Lower leg skin (tissue), 3 donors: ENCODE results near the gene KAZN.

Experiments
- POLR2A ChIP-seq, 2 donors: fragments of 450-650 bp; IDR thresholded peaks; one replicate each; pipeline ENCODE4 v1.6.1; 2016 to 2017; ENCODE audit warnings: antibody characterized with exemption in 2 of 2, mild to moderate bottlenecking in 1 of 2, moderate library complexity in 1 of 2
- TF ChIP-seq, protein P1 (sequence below), 3 donors: fragments of 450-650 bp; IDR thresholded peaks; one replicate each; pipeline ENCODE4 v1.5.1; 2016; ENCODE audit warnings: antibody characterized with exemption in 3 of 3, mild to moderate bottlenecking in 3 of 3, moderate library complexity in 2 of 3

DNA sequence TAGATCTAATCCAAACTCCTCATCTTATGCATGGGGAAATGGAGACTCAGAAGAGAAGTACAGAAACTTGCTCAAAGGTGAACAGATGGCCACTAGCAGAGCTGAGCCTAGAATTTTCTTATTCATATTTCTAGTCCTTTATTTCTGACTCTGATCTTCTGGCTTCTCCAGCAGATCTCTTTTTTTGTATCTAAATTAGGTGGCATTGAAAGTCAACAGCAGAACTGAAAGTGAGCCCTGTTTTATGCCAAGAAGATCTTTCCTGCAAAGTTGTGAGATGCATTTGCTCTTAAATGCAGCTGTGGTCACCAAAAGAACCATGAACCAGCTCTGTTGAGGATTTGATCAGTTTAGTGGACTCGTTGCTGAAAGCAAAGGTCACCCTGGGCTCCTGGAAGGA is 75.5 kb downstream of the KAZN start:
- TF ChIP-seq, protein P1, sequence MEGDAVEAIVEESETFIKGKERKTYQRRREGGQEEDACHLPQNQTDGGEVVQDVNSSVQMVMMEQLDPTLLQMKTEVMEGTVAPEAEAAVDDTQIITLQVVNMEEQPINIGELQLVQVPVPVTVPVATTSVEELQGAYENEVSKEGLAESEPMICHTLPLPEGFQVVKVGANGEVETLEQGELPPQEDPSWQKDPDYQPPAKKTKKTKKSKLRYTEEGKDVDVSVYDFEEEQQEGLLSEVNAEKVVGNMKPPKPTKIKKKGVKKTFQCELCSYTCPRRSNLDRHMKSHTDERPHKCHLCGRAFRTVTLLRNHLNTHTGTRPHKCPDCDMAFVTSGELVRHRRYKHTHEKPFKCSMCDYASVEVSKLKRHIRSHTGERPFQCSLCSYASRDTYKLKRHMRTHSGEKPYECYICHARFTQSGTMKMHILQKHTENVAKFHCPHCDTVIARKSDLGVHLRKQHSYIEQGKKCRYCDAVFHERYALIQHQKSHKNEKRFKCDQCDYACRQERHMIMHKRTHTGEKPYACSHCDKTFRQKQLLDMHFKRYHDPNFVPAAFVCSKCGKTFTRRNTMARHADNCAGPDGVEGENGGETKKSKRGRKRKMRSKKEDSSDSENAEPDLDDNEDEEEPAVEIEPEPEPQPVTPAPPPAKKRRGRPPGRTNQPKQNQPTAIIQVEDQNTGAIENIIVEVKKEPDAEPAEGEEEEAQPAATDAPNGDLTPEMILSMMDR (IDR thresholded peaks at IDR 0.05) = no peak
- TF ChIP-seq POLR2A (IDR thresholded peaks at IDR 0.05) = no peak
